Lower leg skin (tissue), 3 donors: ENCODE data around the gene OTOS.

Source experiments
- POLR2A ChIP-seq, 2 donors: fragments of 450-650 bp; IDR thresholded peaks; one replicate each; pipeline ENCODE4 v1.6.1; 2016 to 2017; ENCODE audit warnings: antibody characterized with exemption in 2 of 2, mild to moderate bottlenecking in 1 of 2, moderate library complexity in 1 of 2
- TF ChIP-seq, protein P1 (sequence below), 3 donors: fragments of 450-650 bp; IDR thresholded peaks; one replicate each; pipeline ENCODE4 v1.5.1; 2016; ENCODE audit warnings: antibody characterized with exemption in 3 of 3, mild to moderate bottlenecking in 3 of 3, moderate library complexity in 2 of 3

DNA sequence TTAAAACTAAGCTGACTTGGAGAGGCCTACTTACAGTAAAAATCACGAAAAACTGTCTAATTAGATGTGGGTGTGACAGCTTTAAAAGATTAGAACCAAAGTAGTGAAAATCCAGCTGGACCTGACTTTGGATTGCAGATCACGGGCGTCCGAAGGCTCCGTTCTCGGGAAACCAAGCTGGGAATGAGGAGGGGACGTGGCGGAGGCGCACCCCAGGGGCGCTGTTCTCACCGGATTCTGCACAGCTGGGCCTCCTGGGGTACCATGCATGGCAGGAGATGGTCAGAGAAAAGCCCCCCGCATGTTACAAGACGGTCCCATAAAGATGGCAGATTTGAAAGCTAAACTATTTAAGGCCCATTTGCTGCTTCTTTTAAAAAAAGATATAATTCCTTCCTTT is 5.0 kb upstream of the OTOS start:
- TF ChIP-seq, protein P1, sequence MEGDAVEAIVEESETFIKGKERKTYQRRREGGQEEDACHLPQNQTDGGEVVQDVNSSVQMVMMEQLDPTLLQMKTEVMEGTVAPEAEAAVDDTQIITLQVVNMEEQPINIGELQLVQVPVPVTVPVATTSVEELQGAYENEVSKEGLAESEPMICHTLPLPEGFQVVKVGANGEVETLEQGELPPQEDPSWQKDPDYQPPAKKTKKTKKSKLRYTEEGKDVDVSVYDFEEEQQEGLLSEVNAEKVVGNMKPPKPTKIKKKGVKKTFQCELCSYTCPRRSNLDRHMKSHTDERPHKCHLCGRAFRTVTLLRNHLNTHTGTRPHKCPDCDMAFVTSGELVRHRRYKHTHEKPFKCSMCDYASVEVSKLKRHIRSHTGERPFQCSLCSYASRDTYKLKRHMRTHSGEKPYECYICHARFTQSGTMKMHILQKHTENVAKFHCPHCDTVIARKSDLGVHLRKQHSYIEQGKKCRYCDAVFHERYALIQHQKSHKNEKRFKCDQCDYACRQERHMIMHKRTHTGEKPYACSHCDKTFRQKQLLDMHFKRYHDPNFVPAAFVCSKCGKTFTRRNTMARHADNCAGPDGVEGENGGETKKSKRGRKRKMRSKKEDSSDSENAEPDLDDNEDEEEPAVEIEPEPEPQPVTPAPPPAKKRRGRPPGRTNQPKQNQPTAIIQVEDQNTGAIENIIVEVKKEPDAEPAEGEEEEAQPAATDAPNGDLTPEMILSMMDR (IDR thresholded peaks at IDR 0.05) = no peak
- no peak for TF ChIP-seq POLR2A (IDR thresholded peaks at IDR 0.05)
